Tibial nerve (tissue), 4 donors: ENCODE data around the gene SCN2A.

ENCODE experiments used
- EP300 ChIP-seq, 2 donors: sonication (generic); formaldehyde crosslinking; IDR thresholded peaks; one replicate each; pipeline ENCODE4 v1.6.1; 2017; ENCODE audit warnings: antibody characterized with exemption in 2 of 2, mild to moderate bottlenecking in 1 of 2
- POLR2A ChIP-seq, 2 donors: fragments of 450-650 bp; IDR thresholded peaks; one replicate each; pipeline ENCODE4 v1.6.1; 2017; ENCODE audit warnings: antibody characterized with exemption in 2 of 2, mild to moderate bottlenecking in 2 of 2, moderate library complexity in 2 of 2
- TF ChIP-seq, protein P1 (sequence below), 5 experiments: fragments of 200-600 bp in 3 of 5; fragments of 450-650 bp in 2 of 5; sonication (generic) in 3 of 5; IDR thresholded peaks; one replicate each; pipeline ENCODE4 v1.5.1; 2016 to 2019; ENCODE audit warnings: antibody characterized with exemption in 5 of 5, mild to moderate bottlenecking in 3 of 5, moderate library complexity in 2 of 5

- TF ChIP-seq POLR2A (IDR thresholded peaks at IDR 0.05) (no peak), EP300 (IDR thresholded peaks at IDR 0.05) (no peak)
- TF ChIP-seq, protein P1, sequence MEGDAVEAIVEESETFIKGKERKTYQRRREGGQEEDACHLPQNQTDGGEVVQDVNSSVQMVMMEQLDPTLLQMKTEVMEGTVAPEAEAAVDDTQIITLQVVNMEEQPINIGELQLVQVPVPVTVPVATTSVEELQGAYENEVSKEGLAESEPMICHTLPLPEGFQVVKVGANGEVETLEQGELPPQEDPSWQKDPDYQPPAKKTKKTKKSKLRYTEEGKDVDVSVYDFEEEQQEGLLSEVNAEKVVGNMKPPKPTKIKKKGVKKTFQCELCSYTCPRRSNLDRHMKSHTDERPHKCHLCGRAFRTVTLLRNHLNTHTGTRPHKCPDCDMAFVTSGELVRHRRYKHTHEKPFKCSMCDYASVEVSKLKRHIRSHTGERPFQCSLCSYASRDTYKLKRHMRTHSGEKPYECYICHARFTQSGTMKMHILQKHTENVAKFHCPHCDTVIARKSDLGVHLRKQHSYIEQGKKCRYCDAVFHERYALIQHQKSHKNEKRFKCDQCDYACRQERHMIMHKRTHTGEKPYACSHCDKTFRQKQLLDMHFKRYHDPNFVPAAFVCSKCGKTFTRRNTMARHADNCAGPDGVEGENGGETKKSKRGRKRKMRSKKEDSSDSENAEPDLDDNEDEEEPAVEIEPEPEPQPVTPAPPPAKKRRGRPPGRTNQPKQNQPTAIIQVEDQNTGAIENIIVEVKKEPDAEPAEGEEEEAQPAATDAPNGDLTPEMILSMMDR (IDR thresholded peaks at IDR 0.05), result no peak
Observed at GRCh38 chr2:165305391-165306096, 66.3 kb downstream of the SCN2A start.
